ENCODE measurements around the gene ARNT2. TPM values are rescaled to one million over a fixed set of nuclear protein-coding genes. Genes with fewer than 3 reads are reported as not detected.

The ARNT2 gene
- total RNA-seq, 1 donor from 2014 or later: 4.9 TPM

- intact Hi-C loops (cut with DNase I): no loop called here
- ATAC-seq (no peak), DNase-seq (ENCODE audit: missing footprints) (no peak)
Measured at GRCh38 chr15:80559320-80559693, 155.1 kb downstream of the ARNT2 start.

DNA sequence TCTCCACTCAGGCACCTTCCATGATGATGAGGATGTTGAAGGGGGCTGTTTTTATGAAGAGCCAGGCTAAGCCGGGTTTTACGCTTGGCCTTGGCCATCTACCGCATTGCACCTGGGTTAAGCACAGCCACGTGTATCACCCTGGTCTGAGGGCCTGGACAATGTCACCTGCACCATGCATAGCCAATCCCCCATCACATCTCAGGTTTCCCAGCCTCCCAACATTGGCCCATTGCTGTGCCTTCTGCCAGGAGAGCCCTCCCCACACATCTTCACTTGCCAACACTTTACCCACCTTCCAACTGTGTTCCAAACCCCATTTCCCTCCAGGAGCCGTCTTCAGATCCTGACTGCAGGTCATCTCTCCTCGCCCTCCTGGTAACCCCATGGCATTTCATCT lies 155.6 kb downstream of the ARNT2 start:
- intact Hi-C loops (cut with DNase I): loop anchor here (10.0 kb wide), 1 partner anchor 105 kb away; no protein-coding TSS in a partner anchor
- ATAC-seq (no peak), DNase-seq (ENCODE audit: missing footprints) (no peak)

- no peak for ATAC-seq
- intact Hi-C loops (cut with DNase I): loop anchor here (10.0 kb wide), 1 partner anchor 106 kb away; no protein-coding TSS in a partner anchor
Measured at GRCh38 chr15:80560601-80561400, 156.6 kb downstream of the ARNT2 start.

GRCh38 chr15:80561500-80561899 lies 157.3 kb downstream of the ARNT2 start:
- no peak for DNase-seq (ENCODE audit: missing footprints)
- intact Hi-C loops (cut with DNase I): loop anchor here (10.0 kb wide), 1 partner anchor 107 kb away; no protein-coding TSS in a partner anchor
- ATAC-seq: no peak

More at GRCh38 chr15:80560601-80561400, 156.6 kb downstream of the ARNT2 start:
- no peak for DNase-seq (ENCODE audit: missing footprints)

- no peak for ATAC-seq
- intact Hi-C loops (cut with DNase I): loop anchor here (10.0 kb wide), 1 partner anchor 107 kb away; no protein-coding TSS in a partner anchor
- DNase-seq (ENCODE audit: missing footprints): no peak
Measured at GRCh38 chr15:80562033-80562432, 157.9 kb downstream of the ARNT2 start.

- ATAC-seq: no peak
- no peak for DNase-seq (ENCODE audit: missing footprints)
- intact Hi-C loops (cut with DNase I): loop anchor here (10.0 kb wide), 1 partner anchor 108 kb away; no protein-coding TSS in a partner anchor
Measured at GRCh38 chr15:80562846-80563245, 158.7 kb downstream of the ARNT2 start.

DNA sequence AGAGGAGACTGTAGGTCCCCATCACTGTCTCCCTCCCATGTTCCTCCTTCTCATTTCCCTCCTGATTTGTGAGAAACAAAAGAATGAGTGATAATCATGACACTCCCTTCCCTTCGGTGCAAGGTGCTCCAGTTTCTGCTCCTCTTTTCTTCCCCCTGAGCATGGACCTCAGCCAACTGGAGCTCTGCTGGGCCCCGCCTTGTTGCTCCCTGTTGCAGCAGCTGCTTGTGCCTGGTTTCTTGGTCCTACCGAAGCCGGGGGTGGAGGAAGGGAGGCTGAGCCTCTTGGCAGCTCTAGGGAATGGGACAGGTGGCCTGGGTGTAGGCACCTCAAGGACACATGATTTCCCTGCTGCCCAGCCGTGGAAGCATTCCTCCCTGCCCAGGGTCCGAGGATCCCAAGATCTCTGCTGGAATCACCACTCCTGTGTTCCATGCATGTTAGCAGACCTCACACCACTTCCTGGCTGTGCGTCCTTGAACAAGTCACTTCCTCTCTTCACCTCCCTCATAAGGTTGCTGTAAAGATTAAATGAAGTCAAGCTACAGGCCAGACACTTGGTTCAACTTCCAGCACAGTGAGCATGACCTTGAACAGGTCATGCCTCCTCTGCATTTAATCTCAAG lies 159.3 kb downstream of the ARNT2 start:
- no peak for ATAC-seq
- intact Hi-C loops (cut with DNase I): loop anchor here (10.0 kb wide), 1 partner anchor 109 kb away; no protein-coding TSS in a partner anchor
- no peak for DNase-seq (ENCODE audit: missing footprints)

DNA sequence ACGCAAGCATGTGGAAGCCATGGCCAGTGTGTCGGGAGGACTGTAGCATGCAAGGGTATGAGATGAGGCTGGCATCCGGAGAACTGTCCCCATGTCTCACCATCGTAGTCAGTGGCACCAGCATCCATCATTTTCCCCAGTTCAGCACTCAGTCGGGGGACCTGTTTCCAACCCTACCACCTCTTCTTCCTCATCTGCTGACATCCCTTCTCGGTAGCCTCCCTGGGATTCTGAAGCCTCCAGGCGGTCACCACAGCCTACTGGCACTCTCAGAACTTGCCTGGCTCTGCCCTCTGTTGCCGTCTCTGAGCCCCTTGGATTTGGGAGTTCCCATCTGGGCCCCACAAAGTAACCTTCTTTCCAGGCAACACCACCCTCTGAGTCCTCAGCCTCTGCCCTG lies 159.9 kb downstream of the ARNT2 start:
- ATAC-seq (no peak), DNase-seq (ENCODE audit: missing footprints) (no peak)

DNA sequence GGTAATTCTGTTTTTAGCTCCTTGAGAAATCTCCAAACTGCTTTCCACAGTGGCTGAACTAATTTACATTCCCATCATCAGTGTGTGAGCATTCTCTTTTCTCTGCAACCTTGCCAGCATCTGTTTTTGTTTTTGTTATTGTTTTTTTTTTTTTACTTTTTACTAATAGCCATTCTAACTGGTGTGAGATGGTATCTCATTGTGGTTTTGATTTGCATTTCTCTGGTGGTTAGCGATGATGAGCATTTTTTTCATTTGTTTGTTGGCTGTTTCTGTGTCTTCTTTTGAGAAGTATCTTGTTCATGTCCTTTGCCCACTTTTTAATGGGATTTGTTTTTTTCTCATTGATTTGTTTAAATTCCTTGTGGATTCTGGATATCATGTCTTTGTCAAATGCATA lies 161.2 kb downstream of the ARNT2 start:
- DNase-seq (ENCODE audit: missing footprints): no peak
- ATAC-seq: no peak
- intact Hi-C loops (cut with DNase I): loop anchor here (10.0 kb wide), 1 partner anchor 111 kb away; no protein-coding TSS in a partner anchor

More for the DNA sequence above, 159.9 kb downstream of the ARNT2 start:
- intact Hi-C loops (cut with DNase I): loop anchor here (10.0 kb wide), 1 partner anchor 109 kb away; no protein-coding TSS in a partner anchor

- ATAC-seq: no peak
- intact Hi-C loops (cut with DNase I): loop anchor here (10.0 kb wide), 1 partner anchor 111 kb away; no protein-coding TSS in a partner anchor
- DNase-seq (ENCODE audit: missing footprints): no peak
Measured at GRCh38 chr15:80565988-80566387, 161.8 kb downstream of the ARNT2 start.

DNA sequence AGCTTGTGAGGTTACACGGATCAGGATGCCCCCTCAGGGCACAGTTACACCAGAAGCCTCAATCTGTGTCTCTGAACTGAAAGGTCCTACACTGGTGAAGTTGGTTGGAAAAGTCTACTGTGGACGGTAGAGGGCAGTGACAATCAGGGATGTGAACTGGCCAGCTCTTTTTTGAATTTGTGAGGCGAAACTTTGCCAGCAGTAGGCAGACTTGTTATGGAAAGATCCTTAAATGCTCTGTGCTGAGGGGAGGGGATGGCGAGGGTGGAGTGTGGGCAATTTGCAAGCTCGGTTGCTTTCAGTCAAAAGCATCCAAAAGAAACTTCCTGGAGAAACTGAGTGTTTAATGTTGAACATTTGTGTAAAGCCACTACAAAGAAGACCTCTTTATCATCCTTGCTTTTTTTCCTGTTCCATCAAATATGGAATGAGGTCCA lies 163.6 kb downstream of the ARNT2 start:
- intact Hi-C loops (cut with DNase I): loop anchor here (1.0 to 10.0 kb wide), 3 partner anchors 113 to 401 kb away; no protein-coding TSS in a partner anchor
- ATAC-seq (peak; percentile 79), DNase-seq (ENCODE audit: missing footprints) (no peak)

GRCh38 chr15:80568298-80568697 lies 164.1 kb downstream of the ARNT2 start:
- intact Hi-C loops (cut with DNase I): loop anchor here (2.0 to 10.0 kb wide), 2 partner anchors 113 to 401 kb away; no protein-coding TSS in a partner anchor
- no peak for DNase-seq (ENCODE audit: missing footprints)

DNA sequence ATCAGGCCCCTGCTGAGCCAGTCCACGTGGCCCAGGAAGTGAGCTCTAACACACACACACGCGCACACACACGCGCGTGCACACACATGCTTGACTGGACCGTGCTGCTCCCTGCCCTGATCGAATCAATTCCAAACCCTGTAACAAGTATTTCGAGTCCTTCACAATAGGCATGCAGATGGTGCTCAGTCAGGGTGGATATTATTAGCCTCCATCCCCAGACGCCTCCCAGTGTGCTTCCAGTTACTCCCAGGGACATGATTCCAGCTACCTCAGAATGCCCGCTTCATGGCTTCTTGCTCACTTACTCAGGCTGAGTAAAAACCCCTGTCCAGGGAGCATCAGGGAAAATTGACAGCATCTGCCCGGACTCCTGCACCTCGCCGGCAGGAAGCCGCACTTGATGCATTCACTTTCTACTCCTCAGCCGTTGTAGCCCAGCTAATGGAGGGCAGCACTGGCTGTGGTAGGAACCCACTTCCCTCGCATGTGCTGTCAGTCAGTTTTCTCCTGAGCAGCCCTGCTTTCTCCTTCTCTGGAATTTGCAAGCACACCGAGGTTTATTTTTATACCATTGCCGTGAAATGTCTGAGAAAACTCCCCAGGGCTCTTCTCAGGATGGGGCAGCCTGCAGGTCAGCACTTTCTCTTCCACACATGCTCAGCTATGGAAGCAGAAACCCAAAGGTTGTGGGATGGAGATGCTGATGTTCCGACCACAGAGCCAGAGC lies 164.9 kb downstream of the ARNT2 start:
- no peak for DNase-seq (ENCODE audit: missing footprints)
- intact Hi-C loops (cut with DNase I): loop anchor here (2.0 to 10.0 kb wide), 2 partner anchors 114 to 400 kb away; no protein-coding TSS in a partner anchor
- ATAC-seq: no peak

More at GRCh38 chr15:80568298-80568697, 164.1 kb downstream of the ARNT2 start:
- no peak for ATAC-seq

GRCh38 chr15:80569656-80570055 lies 165.5 kb downstream of the ARNT2 start:
- ATAC-seq: no peak
- no peak for DNase-seq (ENCODE audit: missing footprints)
- intact Hi-C loops (cut with DNase I): loop anchor here (2.0 to 10.0 kb wide), 2 partner anchors 115 to 399 kb away; no protein-coding TSS in a partner anchor

DNA sequence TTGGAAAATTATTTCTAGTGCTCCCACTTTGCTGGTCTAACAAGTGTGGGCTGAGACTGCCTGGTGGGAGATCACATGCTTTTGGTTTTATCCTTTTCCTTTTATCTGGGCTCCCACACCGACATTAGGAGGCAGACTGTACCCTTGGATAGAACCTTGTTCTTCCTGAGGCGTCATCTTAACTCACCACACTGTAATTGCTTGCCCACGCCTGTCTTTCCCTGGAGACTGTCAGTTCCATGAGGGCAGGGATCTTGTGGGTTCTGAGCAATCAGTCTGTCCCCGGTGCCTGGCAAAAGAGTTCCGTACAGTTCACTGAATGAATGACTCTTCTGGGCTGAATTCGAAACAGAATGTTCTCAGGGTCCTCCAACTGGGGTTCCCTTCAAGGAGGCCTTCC lies 166.4 kb downstream of the ARNT2 start:
- ATAC-seq: no peak
- no peak for DNase-seq (ENCODE audit: missing footprints)
- intact Hi-C loops (cut with DNase I): no loop called here

- intact Hi-C loops (cut with DNase I): no loop called here
- ATAC-seq: no peak
- DNase-seq (ENCODE audit: missing footprints): no peak
Measured at GRCh38 chr15:80572337-80572736, 168.2 kb downstream of the ARNT2 start.

GRCh38 chr15:80573606-80574005 lies 169.4 kb downstream of the ARNT2 start:
- intact Hi-C loops (cut with DNase I): no loop called here
- DNase-seq (ENCODE audit: missing footprints) (no peak), ATAC-seq (no peak)

DNA sequence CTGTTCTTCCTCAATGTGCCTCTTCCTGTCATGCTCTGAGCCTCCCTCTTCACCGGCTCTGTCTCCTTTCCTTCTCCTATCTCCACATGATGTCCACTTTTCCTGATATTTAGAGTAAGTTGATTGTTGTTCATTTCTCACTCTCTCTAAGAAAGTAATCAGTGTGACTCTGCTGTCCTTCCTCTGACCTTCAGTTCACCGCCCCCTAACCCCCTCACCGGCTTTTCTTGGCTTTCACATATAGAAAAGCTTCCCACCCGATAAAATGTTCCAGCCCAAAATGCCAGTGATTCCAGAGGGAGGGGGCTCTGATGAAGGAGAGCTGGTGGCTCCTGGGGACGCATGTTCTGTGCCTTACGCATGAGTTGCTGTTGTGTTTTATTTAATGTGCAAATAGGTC lies 170.4 kb downstream of the ARNT2 start:
- no peak for ATAC-seq
- intact Hi-C loops (cut with DNase I): no loop called here
- DNase-seq (ENCODE audit: missing footprints): no peak

Measured in Right ventricle myocardium inferior (tissue), 1 donor.